ENCODE results near the gene CDC26.

CDC26 gene

GRCh38 chr9:113245894-113246293, 29.5 kb downstream of the CDC26 start:
- H3K36me3 ChIP-seq (ENCODE audit: low read length): no peaks in the 10 kb centered on the region
- H3K9me2 ChIP-seq (replicated peaks; ENCODE audit: insufficient read depth, low read length): no peaks in the 10 kb centered on the region
- no peak overlapping the region for H3K9ac ChIP-seq (ENCODE audit: low read length)
- H3F3A ChIP-seq (ENCODE audit: insufficient read depth): no peaks in the 10 kb centered on the region
- no peaks in the 10 kb centered on the region for H3K27me3 ChIP-seq (ENCODE audit: low read length)
- no peak overlapping the region for H3K27ac ChIP-seq (ENCODE audit: low read depth, low read length)
- no peak overlapping the region for H2AFZ ChIP-seq (ENCODE audit: low read depth, low read length, severe bottlenecking)
- H4K20me1 ChIP-seq (ENCODE audit: low read depth, low read length): no peaks in the 10 kb centered on the region
- H3K4me3 ChIP-seq (ENCODE audit: insufficient read depth, low read length, poor library complexity, severe bottlenecking): no peak overlapping the region
- TF ChIP-seq CTCF (IDR thresholded peaks at IDR 0.05; ENCODE audit: insufficient read depth, low read length, poor library complexity, severe bottlenecking) (no peak), EZH2phosphoT487 (conservative IDR thresholded peaks at IDR 0.05; ENCODE audit: low read length) (no peak)
- no peaks in the 10 kb centered on the region for H3K9me3 ChIP-seq (ENCODE audit: insufficient read depth, low read length)
- no peaks in the 10 kb centered on the region; the same call in 1 of the 2 replicates for H3K79me2 ChIP-seq (ENCODE audit: insufficient read depth, low read length)
- no peak overlapping the region for H3K4me2 ChIP-seq (ENCODE audit: low read depth, low read length, poor library complexity, severe bottlenecking)

- no peak overlapping the region for H3K9ac ChIP-seq (ENCODE audit: low read length)
- H4K20me1 ChIP-seq (ENCODE audit: low read depth, low read length): no peaks in the 10 kb centered on the region
- TF ChIP-seq CTCF (IDR thresholded peaks at IDR 0.05; ENCODE audit: insufficient read depth, low read length, poor library complexity, severe bottlenecking) (no peak), EZH2phosphoT487 (conservative IDR thresholded peaks at IDR 0.05; ENCODE audit: low read length) (no peak)
- H3K36me3 ChIP-seq (ENCODE audit: low read length): no peaks in the 10 kb centered on the region
- H3K9me3 ChIP-seq (ENCODE audit: insufficient read depth, low read length): no peaks in the 10 kb centered on the region
- H3K27ac ChIP-seq (ENCODE audit: low read depth, low read length): no peak overlapping the region
- H3K79me2 ChIP-seq (ENCODE audit: insufficient read depth, low read length): no peaks in the 10 kb centered on the region; the same call in 1 of the 2 replicates
- no peaks in the 10 kb centered on the region for H3K9me2 ChIP-seq (replicated peaks; ENCODE audit: insufficient read depth, low read length)
- no peak overlapping the region for H3K4me2 ChIP-seq (ENCODE audit: low read depth, low read length, poor library complexity, severe bottlenecking)
- no peak overlapping the region for H2AFZ ChIP-seq (ENCODE audit: low read depth, low read length, severe bottlenecking)
- no peaks in the 10 kb centered on the region for H3F3A ChIP-seq (ENCODE audit: insufficient read depth)
- no peak overlapping the region for H3K4me3 ChIP-seq (ENCODE audit: insufficient read depth, low read length, poor library complexity, severe bottlenecking)
- no peaks in the 10 kb centered on the region for H3K27me3 ChIP-seq (ENCODE audit: low read length)
Measured at GRCh38 chr9:113244556-113244955, 30.8 kb downstream of the CDC26 start.

GRCh38 chr9:113241161-113241560, 34.2 kb downstream of the CDC26 start:
- no peak for TF ChIP-seq CTCF (IDR thresholded peaks at IDR 0.05; ENCODE audit: insufficient read depth, low read length, poor library complexity, severe bottlenecking)
- no peaks in the 10 kb centered on the region; the same call in 1 of the 2 replicates for H3K79me2 ChIP-seq (ENCODE audit: insufficient read depth, low read length)
- H3K4me3 ChIP-seq (ENCODE audit: insufficient read depth, low read length, poor library complexity, severe bottlenecking): no peak overlapping the region
- H3K9ac ChIP-seq (ENCODE audit: low read length): no peak overlapping the region
- H2AFZ ChIP-seq (ENCODE audit: low read depth, low read length, severe bottlenecking): no peak overlapping the region
- no peaks in the 10 kb centered on the region for H3F3A ChIP-seq (ENCODE audit: insufficient read depth)
- no peaks in the 10 kb centered on the region for H3K9me2 ChIP-seq (replicated peaks; ENCODE audit: insufficient read depth, low read length)
- no peak overlapping the region for H3K27ac ChIP-seq (ENCODE audit: low read depth, low read length)
- no peaks in the 10 kb centered on the region for H3K36me3 ChIP-seq (ENCODE audit: low read length)
- no peak overlapping the region for H3K4me2 ChIP-seq (ENCODE audit: low read depth, low read length, poor library complexity, severe bottlenecking)
- no peaks in the 10 kb centered on the region for H3K9me3 ChIP-seq (ENCODE audit: insufficient read depth, low read length)
- H3K27me3 ChIP-seq (ENCODE audit: low read length): no peaks in the 10 kb centered on the region
- H4K20me1 ChIP-seq (ENCODE audit: low read depth, low read length): no peaks in the 10 kb centered on the region

DNA sequence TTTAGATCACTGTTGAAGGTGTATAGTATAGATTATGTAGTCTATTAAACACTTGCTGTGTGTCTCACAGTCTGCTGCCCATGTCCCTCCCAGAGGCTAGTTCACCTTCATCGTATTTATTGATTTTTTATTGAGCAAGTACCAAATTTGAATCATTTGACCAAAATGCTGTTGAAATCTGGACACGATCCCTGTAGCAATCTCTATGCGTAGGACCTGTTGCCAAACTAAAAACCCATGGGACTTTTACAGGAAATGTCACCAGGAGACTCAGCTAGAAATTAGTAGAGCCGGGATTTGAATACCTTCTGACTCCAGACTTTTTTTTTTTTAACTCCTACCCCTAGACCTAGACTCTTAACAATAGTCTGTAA, 36.5 kb downstream of the CDC26 start:
- Histone ChIP-seq H3K4me2 (ENCODE audit: low read depth, low read length, poor library complexity, severe bottlenecking) (no peak overlapping the region), H3K27me3 (ENCODE audit: low read length) (no peaks in the 10 kb centered on the region), H3K27ac (ENCODE audit: low read depth, low read length) (no peak overlapping the region), H3K9me3 (ENCODE audit: insufficient read depth, low read length) (no peaks in the 10 kb centered on the region), H3K36me3 (ENCODE audit: low read length) (no peaks in the 10 kb centered on the region), H4K20me1 (ENCODE audit: low read depth, low read length) (no peaks in the 10 kb centered on the region), H2AFZ (ENCODE audit: low read depth, low read length, severe bottlenecking) (no peak overlapping the region), H3F3A (ENCODE audit: insufficient read depth) (no peaks in the 10 kb centered on the region), H3K79me2 (ENCODE audit: insufficient read depth, low read length) (no peaks in the 10 kb centered on the region), H3K9me2 (replicated peaks; ENCODE audit: insufficient read depth, low read length) (no peaks in the 10 kb centered on the region), H3K9ac (ENCODE audit: low read length) (no peak overlapping the region), H3K4me3 (ENCODE audit: insufficient read depth, low read length, poor library complexity, severe bottlenecking) (no peak overlapping the region)
- no peak for TF ChIP-seq CTCF (IDR thresholded peaks at IDR 0.05; ENCODE audit: insufficient read depth, low read length, poor library complexity, severe bottlenecking)
- TF ChIP-seq EZH2phosphoT487 (conservative IDR thresholded peaks at IDR 0.05; ENCODE audit: low read length): no peak

Measured in SU-DHL-6 (cell line).